Stimulated activated CD4-positive, alpha-beta T cell treated with anti-CD3 and anti-CD28 coated beads, Interleukin-12 subunit alpha, Interleukin-12 subunit beta, amount 100 ng/mL, for 24 hours (primary cell): Measurements from ENCODE around the gene PTX4.
"Not testable (repeated sequence)": the region's sequence is repeated elsewhere in the genome, so short reads cannot be mapped to it uniquely, and the experiment has no call there.

Experiments used
- DNase-seq, 2 experiments: peaks; one replicate each; pipeline ENCODE4 v3.0.0-alpha.2; 2020; ENCODE audit warnings: low read depth in 2 of 2

The PTX4 gene

DNA sequence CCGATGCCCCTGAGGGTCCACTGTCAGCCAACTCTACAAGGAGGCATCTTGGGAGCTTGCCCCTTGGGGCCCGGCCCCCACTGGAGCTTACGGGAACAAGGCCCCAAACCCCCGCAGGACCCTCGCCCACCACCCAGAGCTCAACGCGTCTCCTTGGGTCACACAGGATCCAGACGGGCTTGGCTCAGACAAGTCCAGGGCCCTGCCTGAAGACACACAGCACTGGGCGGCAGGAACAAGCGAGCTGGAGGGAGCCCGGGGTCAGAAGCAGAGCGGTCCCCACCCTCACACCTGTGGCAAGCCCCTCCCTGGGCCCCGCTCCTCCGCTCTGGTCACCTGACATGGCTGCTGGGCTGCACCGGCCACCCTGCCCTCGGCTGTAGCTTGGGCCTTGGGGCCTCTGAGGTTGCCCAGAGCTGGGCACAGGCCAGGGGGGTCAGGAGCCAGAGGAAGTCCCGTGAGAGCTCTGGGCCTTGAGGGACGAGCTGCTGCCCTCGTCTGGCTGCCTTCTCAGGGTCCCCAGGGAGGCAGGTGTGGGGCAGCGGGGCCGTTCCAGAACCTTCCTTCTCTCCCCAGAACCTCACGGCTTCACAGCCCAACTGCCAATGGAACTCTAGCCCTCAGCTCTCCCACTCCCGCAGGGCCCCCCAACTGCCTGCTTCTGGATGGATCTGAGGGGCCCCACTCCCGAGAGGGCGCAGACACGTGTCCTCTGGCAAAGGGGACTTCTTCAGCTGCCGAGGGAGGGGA lies 44.6 kb downstream of the PTX4 start, which contains the start of gene CCDC154:
Gene CCDC154, minus strand, starts transcription at position 577 of the 750 bp plus-strand sequence. Its CDS starts 234 bp downstream, at position 343.
- no peak for DNase-seq

DNA sequence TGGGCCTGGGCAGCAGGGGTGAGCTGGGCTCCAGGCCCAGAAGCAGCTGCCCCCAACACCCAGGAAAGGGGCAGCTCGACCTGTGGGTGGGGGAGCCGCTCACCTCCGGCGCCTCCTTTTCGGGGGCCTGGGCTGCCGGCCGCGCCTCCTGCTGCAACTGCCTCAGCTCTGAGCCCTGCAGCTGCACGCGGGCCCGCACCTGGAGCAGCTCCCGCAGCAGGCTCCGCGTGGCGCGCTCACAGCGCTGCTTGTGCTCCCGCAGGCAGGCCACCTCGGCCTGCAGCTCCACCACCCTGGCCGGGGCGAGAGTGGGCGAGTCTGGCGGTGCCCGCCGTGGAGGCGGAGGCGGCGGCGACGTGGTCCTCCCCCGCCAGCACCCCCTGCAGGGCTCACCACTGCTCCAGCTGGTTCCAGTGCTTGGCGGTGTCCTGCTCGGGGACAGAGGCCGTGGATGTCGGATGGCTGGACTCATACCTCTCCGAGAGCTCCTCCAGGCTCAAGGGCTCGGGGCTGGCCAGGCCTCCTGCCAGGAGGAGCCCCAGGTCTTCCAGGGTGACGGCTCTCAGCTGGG lies 45.3 kb downstream of the PTX4 start:
- no peak for DNase-seq

DNA sequence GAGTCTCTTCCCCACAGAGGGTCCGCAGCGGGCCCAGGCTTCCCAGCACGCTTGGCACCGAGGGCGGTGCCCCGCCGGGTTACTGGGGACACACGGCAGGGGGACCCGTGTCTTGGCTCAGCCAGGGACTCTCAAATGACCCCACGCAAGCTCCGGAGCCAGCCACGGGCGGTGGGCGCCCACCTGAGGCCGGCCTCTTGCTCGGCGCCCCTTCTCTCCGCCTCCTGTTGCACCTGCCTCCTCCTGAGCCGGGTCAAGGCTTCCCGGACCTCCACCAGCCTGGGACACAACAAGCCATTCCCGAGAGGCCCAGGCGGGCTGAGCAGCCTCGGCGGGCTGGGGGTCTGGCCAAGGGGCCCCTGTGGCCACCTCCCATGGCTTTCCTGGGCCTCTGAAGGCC lies 46.0 kb downstream of the PTX4 start:
- DNase-seq, result no peak

DNA sequence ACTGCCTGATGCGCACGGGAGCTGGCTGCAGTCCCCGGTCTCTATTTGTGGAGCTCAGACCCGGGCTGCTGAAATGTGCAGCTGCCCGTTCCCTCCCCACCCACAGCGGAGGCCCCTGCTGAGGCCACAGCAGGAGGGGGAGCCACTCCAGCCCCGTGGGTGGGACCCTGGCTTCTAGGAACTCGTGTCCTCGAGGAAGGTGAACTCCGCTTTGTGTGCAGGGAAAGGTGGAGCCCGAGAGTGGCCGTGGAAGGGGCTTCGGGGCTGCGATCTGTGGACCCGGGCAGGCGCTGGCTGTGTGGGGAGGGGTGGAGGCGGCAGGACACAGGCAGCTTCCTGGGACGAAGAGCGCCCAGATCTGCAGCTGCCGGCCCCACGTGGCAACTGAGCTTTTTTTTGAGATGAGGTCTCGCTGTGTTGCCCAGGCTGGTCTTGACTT lies 47.3 kb downstream of the PTX4 start:
- DNase-seq, result no peak

DNA sequence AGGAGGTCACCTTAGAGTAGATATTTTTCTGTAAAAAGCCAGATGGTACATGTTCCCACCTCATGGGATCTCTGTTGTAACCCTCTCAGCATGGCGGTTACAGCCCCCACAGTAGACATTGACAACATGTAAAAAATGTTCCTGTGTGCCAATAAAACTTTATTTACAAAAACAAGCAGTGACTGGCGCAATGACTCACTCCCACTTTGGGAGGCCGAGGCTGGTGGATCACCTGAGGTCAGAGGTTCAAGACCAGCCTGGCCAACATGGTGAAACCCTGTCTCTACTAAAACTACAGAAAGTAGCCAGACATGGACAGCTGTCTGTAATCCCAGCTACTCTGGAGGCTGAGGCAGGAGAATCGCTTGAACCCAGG lies 49.1 kb downstream of the PTX4 start:
- not testable (repeated sequence) for DNase-seq

DNA sequence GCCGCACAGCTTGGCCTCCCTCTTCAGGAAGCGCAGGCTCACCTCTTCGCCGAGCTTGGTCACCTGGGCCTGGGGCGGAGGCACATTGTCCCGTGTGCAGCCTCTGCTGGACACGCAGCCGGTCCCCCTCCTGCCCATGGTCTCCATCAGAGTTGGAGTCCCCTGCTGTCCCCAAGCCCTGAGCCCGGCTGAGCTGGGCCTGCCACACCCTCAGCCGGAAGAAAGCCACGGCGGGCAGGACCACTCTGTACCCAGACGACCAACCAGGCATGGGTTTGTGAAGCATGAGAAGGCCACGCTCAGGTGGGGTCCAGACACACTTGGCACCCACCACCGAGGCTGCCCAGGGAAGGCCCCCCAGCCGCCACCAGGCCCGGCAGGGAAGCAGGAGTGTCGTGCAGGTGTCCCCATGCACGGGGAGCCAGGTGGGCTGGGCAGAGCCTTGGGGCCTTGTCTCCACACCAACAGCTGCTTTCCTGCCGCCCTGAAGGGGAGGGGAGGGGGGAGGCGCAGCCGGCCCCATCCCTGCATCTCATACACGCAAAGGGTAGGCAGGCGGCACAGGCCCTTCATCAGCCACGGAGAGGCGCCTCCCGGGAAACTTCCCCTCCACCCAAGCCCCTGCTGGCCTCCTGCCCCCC lies 49.6 kb downstream of the PTX4 start:
- DNase-seq, result no peak

DNA sequence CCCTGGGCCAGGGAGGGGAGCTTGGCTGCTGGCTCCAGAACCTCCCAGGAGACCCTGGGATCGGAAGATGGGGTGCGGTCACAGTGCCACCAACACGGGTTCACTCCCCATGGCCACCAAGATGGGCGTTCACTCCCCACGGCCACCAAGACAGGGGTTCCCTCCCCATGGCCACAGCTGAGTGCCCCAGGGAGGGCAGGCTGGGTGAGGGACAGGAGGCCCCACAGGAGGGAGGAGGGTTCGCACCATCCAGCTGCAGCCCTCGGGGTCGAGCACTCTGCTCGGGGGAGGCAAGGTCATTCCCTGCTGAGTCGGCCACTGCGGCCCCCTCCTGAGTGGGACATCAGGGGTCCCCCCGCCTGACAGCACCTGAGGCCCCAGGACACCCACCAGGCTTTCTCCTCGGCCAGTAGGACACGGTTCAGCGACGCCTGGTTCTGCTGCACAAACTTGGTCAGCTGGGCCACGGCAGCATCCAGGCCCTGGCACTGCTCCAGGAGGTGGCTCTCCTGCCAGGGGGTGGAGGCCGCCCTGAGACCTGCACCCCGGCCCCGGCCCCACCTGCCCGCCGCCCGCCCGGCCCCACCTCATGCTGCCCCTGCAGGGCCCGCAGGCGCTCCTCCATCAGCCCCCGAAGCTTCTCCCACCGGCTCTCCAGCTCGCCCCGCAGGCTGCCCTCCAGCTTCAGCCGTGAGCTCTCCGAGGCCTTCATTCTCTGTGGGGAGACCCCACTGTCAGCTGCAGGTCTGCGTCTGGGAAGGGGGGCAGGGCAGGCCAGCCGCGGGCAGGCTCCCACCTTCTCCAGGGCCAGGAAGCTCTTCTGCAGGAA lies 50.3 kb downstream of the PTX4 start:
- DNase-seq, result no peak

DNA sequence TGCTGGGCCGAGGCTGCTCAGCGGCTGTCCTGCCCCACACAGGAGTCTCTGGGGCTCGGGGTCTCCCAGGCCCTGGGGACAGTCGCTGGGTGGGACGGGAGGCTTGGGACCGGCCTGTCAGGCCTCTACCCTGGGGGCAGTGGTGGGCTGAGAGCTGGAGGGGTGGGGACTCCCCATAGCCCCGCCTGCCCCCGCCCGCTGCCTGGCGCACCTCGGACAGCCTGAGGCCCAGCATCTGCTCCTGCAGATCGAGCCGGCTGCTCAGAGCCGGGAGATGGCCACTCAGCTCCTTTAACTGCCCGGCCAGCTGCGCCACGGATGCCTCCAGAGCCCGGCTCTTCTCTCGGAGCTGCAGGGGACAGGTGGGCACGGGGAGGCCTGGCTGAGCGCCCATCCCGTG lies 51.1 kb downstream of the PTX4 start:
- no peak for DNase-seq

DNA sequence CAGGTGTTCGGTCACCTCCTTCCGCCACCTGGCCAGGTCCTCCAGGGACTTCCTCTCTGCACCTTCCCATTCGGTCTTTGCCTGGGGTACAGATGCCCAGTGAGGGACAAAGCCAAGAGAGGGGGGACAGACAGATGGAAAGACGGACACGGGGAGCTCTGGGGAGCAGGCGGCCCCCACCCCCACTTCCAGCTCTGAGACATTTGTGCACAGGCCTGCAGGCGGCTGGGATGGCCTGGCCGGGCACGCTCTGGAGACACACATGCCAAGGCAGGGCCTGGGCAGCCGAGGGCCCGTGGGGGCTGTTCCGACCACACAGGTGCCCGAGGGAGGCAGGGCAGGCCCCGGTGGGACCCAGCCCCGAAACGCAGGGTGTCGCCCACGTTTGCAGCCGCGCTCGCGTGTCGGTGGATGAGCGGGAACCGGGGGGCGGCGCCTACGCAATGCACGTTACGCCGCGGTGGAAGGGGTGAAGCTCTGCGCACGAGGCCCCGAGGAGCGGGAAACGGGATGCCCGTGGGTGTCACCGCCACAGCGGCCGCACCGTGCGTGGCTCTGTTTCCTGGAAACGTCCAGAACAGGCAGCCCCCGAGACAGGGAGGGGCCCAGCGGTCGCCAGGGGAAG lies 51.9 kb downstream of the PTX4 start:
- no peak for DNase-seq

DNA sequence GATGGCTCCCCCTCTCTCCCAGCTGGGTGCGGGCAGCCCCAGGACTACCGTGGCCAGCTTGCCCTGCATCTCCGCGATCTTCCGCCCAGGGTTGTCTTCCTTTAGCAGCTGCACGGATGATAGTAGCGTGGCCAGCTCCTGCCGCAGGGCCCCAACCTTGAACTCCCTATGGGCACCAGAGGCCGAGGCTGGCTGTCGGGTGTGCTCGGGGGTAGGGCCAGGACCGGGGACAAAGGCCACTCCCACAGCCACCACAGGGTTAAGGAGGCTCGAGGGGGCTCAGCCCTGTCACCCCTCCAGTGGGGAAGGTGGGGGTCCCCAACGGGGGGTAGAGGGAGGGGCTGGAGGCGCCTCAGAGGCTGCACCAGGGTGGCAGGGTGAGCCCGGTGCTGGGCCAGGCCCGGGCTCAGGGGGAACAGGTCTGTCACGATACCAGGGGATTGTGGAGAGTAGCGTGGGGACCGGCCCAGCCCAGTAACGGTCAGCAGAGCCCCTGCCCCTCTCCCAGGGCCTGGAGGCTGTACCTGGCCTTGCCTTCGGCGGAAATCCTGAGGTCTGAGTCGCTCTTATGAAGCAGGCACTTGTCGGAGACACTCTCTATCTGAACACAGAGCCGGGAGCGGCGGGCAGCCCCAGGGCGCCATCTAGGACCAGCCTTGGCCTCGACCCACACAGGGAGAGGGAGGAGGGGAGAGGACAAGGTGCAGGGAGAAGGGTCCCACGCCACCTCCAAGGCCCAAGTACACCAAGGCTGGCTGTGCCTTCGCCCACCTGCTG lies 52.6 kb downstream of the PTX4 start:
- no peak for DNase-seq
